PFSK-1 (cell line): ENCODE data around the gene RYR3.

Experiments
- FOXP2 ChIP-seq: optimal IDR thresholded peaks from 2 replicates; pipeline ENCODE3; 2011; ENCODE audit warnings: borderline replicate concordance, control low read depth, inconsistent platforms; ENCODE audit not compliant: insufficient read depth; ENCODE audit errors: extremely low read length, extremely low read depth
- POLR2AphosphoS5 ChIP-seq: IDR thresholded peaks from 2 replicates; pipeline ENCODE4 v1.6.1; 2012; ENCODE audit warnings: low read depth, mild to moderate bottlenecking, control low read depth, low read length, moderate library complexity
- REST ChIP-seq, 2 experiments: IDR thresholded peaks; 2 replicates each; pipeline versions ENCODE4 v1.6.1 to v1.8.0; 2011 to 2012; ENCODE audit warnings: low read depth in 2 of 2, low read length in 2 of 2, control low read depth in 1 of 2, inconsistent platforms in 1 of 2, mild to moderate bottlenecking in 1 of 2, moderate library complexity in 1 of 2; ENCODE audit not compliant: insufficient read depth in 1 of 2

DNA sequence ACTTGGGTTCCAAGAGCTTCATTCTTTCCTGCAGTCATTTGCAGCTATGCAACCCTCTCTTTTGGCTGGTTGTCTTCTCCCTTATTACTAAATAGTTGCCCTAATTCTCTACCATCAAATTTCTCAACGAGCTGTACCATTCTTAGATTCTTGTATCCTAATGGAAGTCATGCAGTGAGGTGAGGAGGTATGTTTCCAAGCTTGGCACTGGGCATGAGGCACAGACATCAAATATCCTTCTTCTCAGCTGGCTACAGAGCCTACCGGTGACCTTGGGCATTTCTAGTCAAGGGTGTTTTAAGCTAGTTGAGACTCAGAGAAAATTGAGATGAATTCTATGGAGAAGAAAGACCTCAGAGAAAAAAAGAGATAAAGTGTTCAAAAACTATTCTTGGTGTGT is 166.1 kb downstream of the RYR3 start:
- TF ChIP-seq POLR2AphosphoS5 (no peak), REST (IDR thresholded peaks at IDR 0.05; ENCODE audit: insufficient read depth in 1 of 2, low read depth in 2 of 2, low read length in 2 of 2) (no peak), FOXP2 (no peak)
